B cell (primary cell): ENCODE results near the gene RPL36. TPM values are rescaled to one million over a fixed set of nuclear protein-coding genes. Genes with fewer than 3 reads are reported as not detected.

Source experiments
- ATAC-seq: fragments of 200-7000 bp; cut with Tn5 transposase; one replicate; pipeline ENCODE4 v1.10.0; 2021; ENCODE audit warnings: low read depth, mild to moderate bottlenecking, moderate number of reproducible peaks, moderate library complexity
- CTCF ChIA-PET: fragments of 350-600 bp; sonication (Branson Sonifier 250); formaldehyde crosslinking; loops from one replicate; lab custom pipeline; 2021; ENCODE audit warnings: antibody characterized with exemption, inconsistent platforms; lab: Charles Lee
- POLR2A ChIA-PET: fragments of 350-600 bp; sonication (Branson Sonifier 250); formaldehyde crosslinking; loops from one replicate; lab custom pipeline; 2021; ENCODE audit warnings: antibody characterized with exemption; lab: Charles Lee
- DNase-seq: peaks from one replicate; pipeline ENCODE4 v3.0.0; 2013
- H2AFZ ChIP-seq: 2 replicates; pipeline ENCODE4 v1.6.1; 2012; ENCODE audit warnings: mild to moderate bottlenecking, low read depth, low read length; ENCODE audit not compliant: insufficient read depth, poor library complexity, severe bottlenecking
- H3K27ac ChIP-seq, 2 donors: 1 replicate in 1 of 2; 2 replicates in 1 of 2; pipeline ENCODE4 v1.5.1; 2012 to 2013; ENCODE audit warnings: low read length in 2 of 2, mild to moderate bottlenecking in 2 of 2, moderate library complexity in 1 of 2
- H3K27me3 ChIP-seq, 4 experiments: fragments of 200-600 bp in 1 of 4; sonication (generic) in 1 of 4; replicated peaks in 1 of 4; 1 replicate in 2 of 4; 2 replicates in 2 of 4; pipeline versions ENCODE4 v1.6.1 to v1.7.0; 2013 to 2016; ENCODE audit warnings: low read length in 3 of 4, mild to moderate bottlenecking in 2 of 4, mixed read lengths in 1 of 4, moderate library complexity in 1 of 4; ENCODE audit not compliant: insufficient read depth in 4 of 4, control insufficient read depth in 3 of 4; ENCODE audit errors: control extremely low read depth in 1 of 4
- H3K36me3 ChIP-seq, 2 experiments: replicated peaks in 1 of 2; 1 replicate in 1 of 2; 2 replicates in 1 of 2; pipeline versions ENCODE4 v1.6.1 to v1.7.1; 2013; ENCODE audit warnings: low read length in 1 of 2; ENCODE audit not compliant: insufficient read depth in 2 of 2, control insufficient read depth in 1 of 2; ENCODE audit errors: control extremely low read depth in 1 of 2, extremely low read depth in 1 of 2
- H3K4me1 ChIP-seq, 2 donors: fragments of 200-600 bp in 1 of 2; sonication (generic) in 1 of 2; 1 replicate in 1 of 2; 2 replicates in 1 of 2; pipeline versions ENCODE4 v1.5.1 to v1.6.1; 2013 to 2017; ENCODE audit warnings: low read length in 2 of 2; ENCODE audit not compliant: control insufficient read depth in 2 of 2, insufficient read depth in 2 of 2
- H3K4me2 ChIP-seq: replicated peaks from 2 replicates; pipeline ENCODE3; 2012; ENCODE audit warnings: mild to moderate bottlenecking, low read depth, low read length; ENCODE audit not compliant: poor library complexity, severe bottlenecking
- H3K4me3 ChIP-seq, 5 experiments: fragments of 200-600 bp in 1 of 5; sonication (generic) in 1 of 5; 1 replicate in 3 of 5; 2 replicates in 2 of 5; pipeline versions ENCODE4 v1.5.1 to v1.7.0; 2011 to 2016; ENCODE audit warnings: low read length in 4 of 5, mild to moderate bottlenecking in 4 of 5, low read depth in 2 of 5, control low read depth in 1 of 5, moderate library complexity in 1 of 5; ENCODE audit not compliant: insufficient read depth in 1 of 5; ENCODE audit errors: control extremely low read depth in 1 of 5, extremely low read depth in 1 of 5
- H3K79me2 ChIP-seq: fragments of 200-600 bp; sonication (generic); one replicate; pipeline ENCODE4 v1.6.0; 2016; ENCODE audit warnings: low read length; ENCODE audit not compliant: control insufficient read depth, insufficient read depth
- H3K9ac ChIP-seq: fragments of 200-600 bp; sonication (generic); 2 replicates; pipeline ENCODE4 v1.6.1; 2017; ENCODE audit warnings: mild to moderate bottlenecking, low read length, moderate library complexity
- H3K9me3 ChIP-seq, 3 donors: one replicate each; pipeline versions ENCODE4 v1.6.1 to v1.7.1; 2013; ENCODE audit warnings: low read length in 2 of 3; ENCODE audit not compliant: control insufficient read depth in 2 of 3, insufficient read depth in 1 of 3; ENCODE audit errors: control extremely low read depth in 1 of 3
- H4K20me1 ChIP-seq: 2 replicates; pipeline ENCODE4 v1.6.0; 2012; ENCODE audit warnings: mild to moderate bottlenecking, low read length; ENCODE audit not compliant: insufficient read depth, control insufficient read depth, poor library complexity, severe bottlenecking
- H3K27ac Mint-ChIP-seq: one replicate; pipeline ENCODE4 v1.8.0; 2021; ENCODE audit warnings: mixed read lengths
- H3K27me3 Mint-ChIP-seq: one replicate; pipeline ENCODE4 v1.8.0; 2021; ENCODE audit warnings: mixed read lengths
- H3K4me1 Mint-ChIP-seq: one replicate; pipeline ENCODE4 v1.8.0; 2021; ENCODE audit warnings: mixed read lengths
- H3K4me3 Mint-ChIP-seq: one replicate; pipeline ENCODE4 v1.8.0; 2021; ENCODE audit warnings: mixed read lengths
- H3K9me3 Mint-ChIP-seq: one replicate; pipeline ENCODE4 v1.8.0; 2022; ENCODE audit warnings: mixed read lengths; ENCODE audit not compliant: insufficient read depth
- EZH2 ChIP-seq: IDR thresholded peaks from 2 replicates; pipeline ENCODE4 v1.6.1; 2012; ENCODE audit warnings: borderline replicate concordance, low read depth, mild to moderate bottlenecking, moderate library complexity, low read length; ENCODE audit not compliant: insufficient read depth, poor library complexity, severe bottlenecking
- WGBS: methylation state at CpG from one replicate; pipeline ENCODE4 v1.1.5; 2013; ENCODE audit warnings: missing lambda C conversion rate; ENCODE audit not compliant: insufficient coverage; 5-methylcytosine and 5-hydroxymethylcytosine counted together
- intact Hi-C: fragments of 100-400 bp; cut with micrococcal nuclease; formaldehyde crosslinking; loops from one replicate; pipeline ENCODE4 v1.10.0; 2022
- polyA plus RNA-seq: library from polyadenylated mRNA; depleted of rRNA; stranded (reverse); fragments of >200 nt; gene quantifications from 2 replicates; pipeline ENCODE4 v1.2.3, GENCODE V29; 2012
- total RNA-seq, 2 donors: library from RNA; stranded (reverse); fragments of 120-200 nt in 1 of 2; gene quantifications; 1 replicate in 1 of 2; 2 replicates in 1 of 2; pipeline versions ENCODE4 v1.2.3 to v1.2.4, GENCODE V29; 2013 to 2022
- TF ChIP-seq, protein P1 (sequence below): fragments of 200-600 bp; IDR thresholded peaks from one replicate; pipeline ENCODE4 v1.8.0; 2022; ENCODE audit warnings: antibody characterized with exemption, mild to moderate bottlenecking

Gene RPL36
- total and polyA plus RNA-seq, 2 donors (not counting 1 experiment from before 2014, with no cell fraction given), result 899 to 983 TPM

DNA sequence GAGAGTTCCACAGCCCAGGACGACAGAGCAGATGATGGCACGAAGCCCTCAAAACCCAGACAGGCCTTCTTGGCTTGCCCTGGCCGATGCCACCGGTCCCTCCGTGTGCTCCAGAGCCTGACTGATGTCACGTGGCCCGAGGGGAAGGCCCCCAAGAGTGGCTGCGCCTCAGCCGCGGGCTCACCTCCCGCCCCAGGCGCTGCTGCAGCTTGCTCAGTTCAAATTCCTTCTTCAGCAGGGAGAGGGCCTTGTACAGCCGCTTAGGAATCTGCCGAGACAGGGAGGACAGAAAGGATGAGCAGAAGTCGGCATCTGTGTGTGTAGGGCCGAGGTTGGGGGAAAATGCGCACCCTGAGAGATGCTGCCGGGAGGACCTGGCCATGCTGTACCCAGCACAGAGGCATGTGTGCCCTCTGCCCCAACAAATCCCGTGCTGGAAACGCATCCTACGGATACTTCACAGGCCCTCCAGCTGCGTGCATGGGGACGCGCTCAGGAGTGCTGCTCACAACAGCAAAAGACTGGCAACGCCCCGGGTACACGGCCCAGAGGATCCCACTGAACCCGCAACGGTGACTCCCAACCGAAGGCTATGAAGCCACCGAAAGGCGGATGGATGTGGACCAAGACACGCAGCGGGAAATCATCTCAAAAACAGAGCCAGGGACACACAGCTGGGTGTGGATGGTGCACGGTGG, 16.9 kb downstream of the RPL36 start:
- no peaks in the 10 kb centered on the region for H3K27me3 ChIP-seq
- no peak overlapping the region for H3K4me3 ChIP-seq
- peaks cover 9% of the 10 kb centered on the region for H4K20me1 ChIP-seq
- POLR2A ChIA-PET, result no interaction called here
- no peak for DNase-seq
- CTCF ChIA-PET, result no interaction called here
- H3K27ac ChIP-seq, result no peak overlapping the region
- no peak overlapping the region for H3K27ac Mint-ChIP-seq
- H3K4me1 ChIP-seq, result no peaks in the 10 kb centered on the region
- H3K4me3 Mint-ChIP-seq, result no peak overlapping the region
- H3K9ac ChIP-seq, result no peak overlapping the region
- no peak overlapping the region for H2AFZ ChIP-seq
- H3K9me3 ChIP-seq, result no peaks in the 10 kb centered on the region
- H3K27me3 Mint-ChIP-seq, result no peaks in the 10 kb centered on the region
- H3K9me3 Mint-ChIP-seq, result no peaks in the 10 kb centered on the region
- peaks cover 6% of the 10 kb centered on the region for H3K79me2 ChIP-seq
- 97% methylated on average over 35 of the region's 35 CpGs for WGBS
- no peak for ATAC-seq
- intact Hi-C loops, result no loop called here
- TF ChIP-seq EZH2, result no peak
- TF ChIP-seq, protein P1, sequence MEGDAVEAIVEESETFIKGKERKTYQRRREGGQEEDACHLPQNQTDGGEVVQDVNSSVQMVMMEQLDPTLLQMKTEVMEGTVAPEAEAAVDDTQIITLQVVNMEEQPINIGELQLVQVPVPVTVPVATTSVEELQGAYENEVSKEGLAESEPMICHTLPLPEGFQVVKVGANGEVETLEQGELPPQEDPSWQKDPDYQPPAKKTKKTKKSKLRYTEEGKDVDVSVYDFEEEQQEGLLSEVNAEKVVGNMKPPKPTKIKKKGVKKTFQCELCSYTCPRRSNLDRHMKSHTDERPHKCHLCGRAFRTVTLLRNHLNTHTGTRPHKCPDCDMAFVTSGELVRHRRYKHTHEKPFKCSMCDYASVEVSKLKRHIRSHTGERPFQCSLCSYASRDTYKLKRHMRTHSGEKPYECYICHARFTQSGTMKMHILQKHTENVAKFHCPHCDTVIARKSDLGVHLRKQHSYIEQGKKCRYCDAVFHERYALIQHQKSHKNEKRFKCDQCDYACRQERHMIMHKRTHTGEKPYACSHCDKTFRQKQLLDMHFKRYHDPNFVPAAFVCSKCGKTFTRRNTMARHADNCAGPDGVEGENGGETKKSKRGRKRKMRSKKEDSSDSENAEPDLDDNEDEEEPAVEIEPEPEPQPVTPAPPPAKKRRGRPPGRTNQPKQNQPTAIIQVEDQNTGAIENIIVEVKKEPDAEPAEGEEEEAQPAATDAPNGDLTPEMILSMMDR, result no peak
- H3K36me3 ChIP-seq, result peaks cover 0 to 59% of the 10 kb centered on the region in 2 experiments
- no peak overlapping the region for H3K4me2 ChIP-seq
- H3K4me1 Mint-ChIP-seq, result no peaks in the 10 kb centered on the region
